GM12872 (cell line): Measurements from ENCODE around the gene RBBP6.

ENCODE experiments used
- TF ChIP-seq, protein P1 (sequence below): IDR thresholded peaks from 3 replicates; pipeline ENCODE4 v1.5.1; 2011; ENCODE audit warnings: low read depth, mild to moderate bottlenecking, low read length, moderate library complexity; ENCODE audit not compliant: insufficient read depth

The RBBP6 gene

GRCh38 chr16:24544640-24545039 lies 5.3 kb downstream of the RBBP6 start:
- TF ChIP-seq, protein P1, sequence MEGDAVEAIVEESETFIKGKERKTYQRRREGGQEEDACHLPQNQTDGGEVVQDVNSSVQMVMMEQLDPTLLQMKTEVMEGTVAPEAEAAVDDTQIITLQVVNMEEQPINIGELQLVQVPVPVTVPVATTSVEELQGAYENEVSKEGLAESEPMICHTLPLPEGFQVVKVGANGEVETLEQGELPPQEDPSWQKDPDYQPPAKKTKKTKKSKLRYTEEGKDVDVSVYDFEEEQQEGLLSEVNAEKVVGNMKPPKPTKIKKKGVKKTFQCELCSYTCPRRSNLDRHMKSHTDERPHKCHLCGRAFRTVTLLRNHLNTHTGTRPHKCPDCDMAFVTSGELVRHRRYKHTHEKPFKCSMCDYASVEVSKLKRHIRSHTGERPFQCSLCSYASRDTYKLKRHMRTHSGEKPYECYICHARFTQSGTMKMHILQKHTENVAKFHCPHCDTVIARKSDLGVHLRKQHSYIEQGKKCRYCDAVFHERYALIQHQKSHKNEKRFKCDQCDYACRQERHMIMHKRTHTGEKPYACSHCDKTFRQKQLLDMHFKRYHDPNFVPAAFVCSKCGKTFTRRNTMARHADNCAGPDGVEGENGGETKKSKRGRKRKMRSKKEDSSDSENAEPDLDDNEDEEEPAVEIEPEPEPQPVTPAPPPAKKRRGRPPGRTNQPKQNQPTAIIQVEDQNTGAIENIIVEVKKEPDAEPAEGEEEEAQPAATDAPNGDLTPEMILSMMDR = no peak

DNA sequence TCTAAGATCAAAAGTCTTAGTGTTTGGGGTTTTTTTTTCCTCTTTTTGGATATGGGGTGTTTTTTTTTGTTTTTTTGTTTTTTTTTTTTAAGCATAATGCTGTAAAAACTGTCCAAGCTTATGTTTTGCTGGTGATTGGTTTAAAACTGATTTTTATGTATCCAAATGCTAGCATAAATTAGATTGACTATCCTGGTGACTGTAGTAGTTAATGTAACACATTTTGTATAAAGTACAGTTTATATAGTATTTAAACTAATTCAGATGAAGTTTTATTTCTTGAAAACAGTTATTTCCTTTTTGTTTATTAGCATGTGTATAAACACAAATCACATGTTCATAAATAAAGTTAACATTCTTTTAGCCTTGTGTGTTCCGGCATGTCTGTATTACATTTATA lies 10.9 kb downstream of the RBBP6 start:
- TF ChIP-seq, protein P1 = no peak

- TF ChIP-seq, protein P1 = no peak
These were observed 13.4 kb downstream of the RBBP6 start for GRCh38 chr16:24552705-24553246.

- TF ChIP-seq, protein P1 = no peak
These were observed 14.6 kb downstream of the RBBP6 start for GRCh38 chr16:24553983-24554382.

- TF ChIP-seq, protein P1 = no peak
These were observed 16.0 kb downstream of the RBBP6 start for GRCh38 chr16:24555346-24555872.

DNA sequence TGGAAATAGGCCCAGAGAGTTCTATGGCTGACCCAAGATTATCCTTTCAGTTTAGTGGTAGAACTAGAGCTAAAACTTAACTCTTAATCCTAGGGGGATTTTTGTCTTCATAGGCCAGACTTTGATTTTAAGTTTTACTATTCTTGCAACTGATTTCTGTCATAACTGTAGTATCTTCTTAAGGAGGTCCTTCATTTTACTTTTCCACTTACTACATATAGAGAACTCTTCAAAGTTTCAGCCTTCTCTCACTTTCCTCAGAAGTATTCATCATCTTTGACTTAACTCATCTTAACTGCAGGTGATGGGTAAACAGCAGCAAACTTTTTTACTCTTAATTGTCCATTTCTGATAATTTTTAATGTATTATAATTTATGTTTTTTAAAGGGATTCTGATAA lies 23.4 kb downstream of the RBBP6 start:
- TF ChIP-seq, protein P1 = no peak

DNA sequence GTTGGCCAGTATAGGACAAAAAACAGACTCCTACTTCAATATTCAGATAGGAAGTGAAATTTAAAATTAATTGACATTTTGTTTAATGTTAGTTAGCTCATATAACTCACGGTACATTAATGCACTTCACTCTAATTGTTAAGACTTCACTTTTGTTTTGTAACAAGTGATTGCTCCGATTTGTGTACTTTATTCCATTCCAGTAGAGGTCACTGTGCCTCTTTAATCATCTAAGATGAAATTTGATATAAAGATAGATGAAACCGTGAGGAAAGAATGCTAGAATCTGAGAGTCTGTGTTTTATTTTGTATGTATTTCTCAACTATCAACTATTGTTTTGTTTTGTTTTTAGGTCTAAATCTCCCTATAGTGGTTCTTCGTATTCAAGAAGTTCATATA lies 29.0 kb downstream of the RBBP6 start:
- TF ChIP-seq, protein P1 = no peak
